Heart right ventricle (tissue), 16 donors: ENCODE results near the gene CRABP1. TPM values are rescaled to one million over a fixed set of nuclear protein-coding genes. Genes with fewer than 3 reads are reported as not detected.
"Not testable (repeated sequence)": the region's sequence is repeated elsewhere in the genome, so short reads cannot be mapped to it uniquely, and the experiment has no call there.

ENCODE experiments used
- ATAC-seq, 8 donors: fragments of 200-7000 bp; cut with Tn5 transposase; one replicate each; pipeline ENCODE4 v1.9.1; 2020; ENCODE audit warnings: mild to moderate bottlenecking in 8 of 8, moderate library complexity in 8 of 8, moderate number of reproducible peaks in 1 of 8
- DNase-seq, 2 donors: peaks; one replicate each; pipeline ENCODE4 v3.0.0-alpha.2; 2020
- H3K27ac ChIP-seq, 10 donors: fragments of 200-600 bp; sonication (generic) in 2 of 10; one replicate each; pipeline versions ENCODE4 v1.5.0 to v1.8.0; 2020 to 2022; ENCODE audit warnings: mild to moderate bottlenecking in 3 of 10
- H3K27me3 ChIP-seq, 7 donors: fragments of 200-600 bp; one replicate each; pipeline ENCODE4 v1.8.0; 2021 to 2022; ENCODE audit warnings: mild to moderate bottlenecking in 2 of 7
- H3K36me3 ChIP-seq, 9 donors: fragments of 200-600 bp; sonication (generic) in 1 of 9; one replicate each; pipeline versions ENCODE4 v1.5.0 to v1.8.0; 2020 to 2022; ENCODE audit warnings: mild to moderate bottlenecking in 2 of 9
- H3K4me1 ChIP-seq, 9 donors: fragments of 200-600 bp; sonication (generic) in 1 of 9; one replicate each; pipeline versions ENCODE4 v1.5.0 to v1.8.0; 2020 to 2022; ENCODE audit warnings: mild to moderate bottlenecking in 4 of 9
- H3K4me3 ChIP-seq, 10 donors: fragments of 200-600 bp; sonication (generic) in 2 of 10; one replicate each; pipeline versions ENCODE4 v1.5.0 to v1.8.0; 2020 to 2022; ENCODE audit warnings: mild to moderate bottlenecking in 7 of 10, moderate library complexity in 2 of 10
- H3K9me3 ChIP-seq, 11 donors: fragments of 200-600 bp in 10 of 11; sonication (generic) in 2 of 11; one replicate each; pipeline versions ENCODE4 v1.5.0 to v1.8.0; 2013 to 2022; ENCODE audit warnings: mild to moderate bottlenecking in 2 of 11, control low read depth in 1 of 11, moderate library complexity in 1 of 11
- CTCF ChIP-seq, 9 donors: fragments of 200-600 bp; sonication (generic) in 2 of 9; IDR thresholded peaks; one replicate each; pipeline versions ENCODE4 v1.5.0 to v1.8.0; 2021 to 2022; ENCODE audit warnings: antibody characterized with exemption in 9 of 9, mild to moderate bottlenecking in 5 of 9, moderate library complexity in 1 of 9
- whole genome bisulfite sequencing, 2 donors: extraction: QIAGEN DNeasy Blood & Tissue Kit; methylation state at CpG; one replicate each; pipeline ENCODE4 v1.1.7; 2013; ENCODE audit warnings: inconsistent platforms in 1 of 2; 5-methylcytosine and 5-hydroxymethylcytosine counted together
- intact Hi-C, 10 donors: fragments of 100-400 bp; cut with DNase I; formaldehyde crosslinking; loops; one replicate each; pipeline versions ENCODE4 v1.11.1 to v1.14.2; 2022
- polyA plus RNA-seq, 2 donors: library from polyadenylated mRNA; stranded (reverse); fragments of 200-250 nt; gene quantifications; one replicate each; pipeline ENCODE4 v1.2.3, GENCODE V29; 2013
- total RNA-seq, 10 donors: library from RNA; stranded (reverse); fragmentation: NEBNext Ultra II Directional in 3 of 10; extraction: Animal tissue kit (Norgen Biotek cat#: 25700) in 3 of 10; gene quantifications; one replicate each; pipeline versions ENCODE4 v1.2.1 to v1.2.4, GENCODE V29; 2021 to 2023
- donor health status: Arrhythmogenic right ventricular cardiomyopathy.
- donor health status: ischemic (EF 13 %, LVEDD 7.1; RV severe dilation, severe dysfunction).
- donor health status: healthy with polysubstance abuse.
- donor health status: DM: no; HTN: yes; CAD: no.
- donor health status: DM: no; HTN: no; CAD: no.
- donor health status: ischemic (EF 25% LVEDD 6.9; RV normal size, moderate dysfunction).
- donor health status: ischemic (EF 25% LVEDD 5.7; RV mildly dilated, moderate dysfunction).
- donor health status: healthy.
- donor health status: DM: yes; HTN: yes; CAD: no.
- donor health status: Ischemic cardiomyopathy.
- donor health status: ischemic (EF 35%, LVEDD 5.7; RV mildly dilated, moderate dysfunction).
- donor health status: nonischemic (EF 11% LVEDD 7.7; RV severe dilation, severe dysfunction).
- donor health status: DM: yes; HTN: yes; CAD: no.
- donor health status: PGD.
- donor health status: ischemic (EF 29% LVEDD 5.4; RV normal size, mild dysfunction).
- donor health status: nonischemic (EF 23%, LVEDD 6.1; RV moderate dilation, normal function).

Gene CRABP1
- total and polyA plus RNA-seq, 12 donors, result not detected

GRCh38 chr15:78369161-78369560 lies 29.0 kb downstream of the CRABP1 start:
- intact Hi-C loops, result loop anchor here in 1 of 10 donors (10.0 kb wide), 1 partner anchor 46 kb away; no protein-coding TSS in a partner anchor
- TF ChIP-seq CTCF (IDR thresholded peaks at IDR 0.05), result no peak
- ATAC-seq (peak; percentile 71 to 96 (median 88)), DNase-seq (peak; percentile 34 to 58)
- Histone ChIP-seq H3K27me3 (no peaks in the 10 kb centered on the region), H3K36me3 (no peaks in the 10 kb centered on the region), H3K27ac (peak overlapping the region in 4 of 10 donors; percentile 13 to 68 (median 50)), H3K4me1 (peaks cover 0 to 12% (median 4%) of the 10 kb centered on the region in 9 donors), H3K9me3 (no peaks in the 10 kb centered on the region), H3K4me3 (no peak overlapping the region)
- 58 to 59% methylated on average over 3 of the region's 3 CpGs for WGBS, 2 donors

GRCh38 chr15:78370013-78370412 lies 29.9 kb downstream of the CRABP1 start:
- Histone ChIP-seq H3K27ac (peak overlapping the region in 1 of 10 donors; percentile 39), H3K4me3 (no peak overlapping the region), H3K9me3 (no peaks in the 10 kb centered on the region), H3K27me3 (no peaks in the 10 kb centered on the region), H3K4me1 (peaks cover 0 to 12% (median 4%) of the 10 kb centered on the region in 9 donors), H3K36me3 (no peaks in the 10 kb centered on the region)
- ATAC-seq (no peak), DNase-seq (no peak)
- intact Hi-C loops, result no loop called here
- 68 to 74% methylated on average over 6 of the region's 6 CpGs for WGBS, 2 donors
- TF ChIP-seq CTCF (IDR thresholded peaks at IDR 0.05), result no peak

- H3K4me3 ChIP-seq, result no peak overlapping the region
- intact Hi-C loops, result no loop called here
- no peak overlapping the region for H3K27ac ChIP-seq
- ATAC-seq (no peak), DNase-seq (no peak)
- no peak for TF ChIP-seq CTCF (IDR thresholded peaks at IDR 0.05)
- H3K36me3 ChIP-seq, result no peaks in the 10 kb centered on the region
- no peaks in the 10 kb centered on the region for H3K9me3 ChIP-seq
- 82 to 85% methylated on average over 5 of the region's 5 CpGs for WGBS, 2 donors
- no peaks in the 10 kb centered on the region for H3K27me3 ChIP-seq
- H3K4me1 ChIP-seq, result peaks cover 0 to 8% (median 0%) of the 10 kb centered on the region in 9 donors
Measured at GRCh38 chr15:78372880-78373279, 32.7 kb downstream of the CRABP1 start.

- H3K36me3 ChIP-seq, result no peaks in the 10 kb centered on the region
- no peak for DNase-seq
- no peaks in the 10 kb centered on the region for H3K9me3 ChIP-seq
- no peaks in the 10 kb centered on the region for H3K27me3 ChIP-seq
- WGBS, 2 donors, result 70% methylated on average over 14 of the region's 14 CpGs
- H3K4me3 ChIP-seq, result no peak overlapping the region
- ATAC-seq, result no peak
- no peak overlapping the region for H3K27ac ChIP-seq
- peaks cover 0 to 1% (median 0%) of the 10 kb centered on the region in 9 donors for H3K4me1 ChIP-seq
- intact Hi-C loops, result no loop called here
- TF ChIP-seq CTCF (IDR thresholded peaks at IDR 0.05), result no peak
Measured at GRCh38 chr15:78374436-78375393, 34.6 kb downstream of the CRABP1 start.

GRCh38 chr15:78380143-78380542 lies 40.0 kb downstream of the CRABP1 start:
- H3K27ac ChIP-seq, H3K36me3 ChIP-seq, intact Hi-C loops, ATAC-seq, H3K4me1 ChIP-seq, DNase-seq, H3K9me3 ChIP-seq, H3K4me3 ChIP-seq: not testable (repeated sequence)
- WGBS, 2 donors, result 41 to 67% methylated on average over 1 of the region's 1 CpG
- peaks cover 0 to 26% (median 22%) of the 10 kb centered on the region in 7 donors for H3K27me3 ChIP-seq
